Thyroid gland (tissue), 4 donors: Measurements from ENCODE around the gene MCF2L.

Experiments
- POLR2A ChIP-seq, 2 donors: fragments of 450-650 bp; IDR thresholded peaks; one replicate each; pipeline ENCODE4 v1.6.1; 2017; ENCODE audit warnings: antibody characterized with exemption in 2 of 2, mild to moderate bottlenecking in 2 of 2, moderate library complexity in 1 of 2
- TF ChIP-seq, protein P1 (sequence below), 6 experiments: fragments of 200-600 bp in 3 of 6; fragments of 450-650 bp in 3 of 6; sonication (generic) in 3 of 6; IDR thresholded peaks; one replicate each; pipeline ENCODE4 v1.5.1; 2016 to 2019; ENCODE audit warnings: antibody characterized with exemption in 6 of 6, mild to moderate bottlenecking in 2 of 6, inconsistent platforms in 1 of 6, moderate library complexity in 1 of 6

DNA sequence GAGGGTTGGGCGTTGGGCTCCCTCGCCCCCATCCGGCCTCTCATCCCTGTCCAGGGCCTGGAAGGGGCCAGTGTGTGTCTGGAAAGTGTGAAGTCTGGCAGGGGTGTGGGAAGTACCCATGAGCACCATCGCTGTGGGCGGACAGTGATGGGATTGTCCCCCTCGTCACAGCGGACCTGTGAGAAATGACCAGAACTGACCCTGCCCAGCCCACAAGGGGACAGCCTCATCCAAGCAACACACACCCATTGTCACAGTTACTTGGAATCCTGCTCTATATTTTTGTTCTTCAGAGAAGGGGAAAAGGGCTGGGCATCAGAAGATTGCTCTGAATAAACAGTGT is 18.6 kb downstream of the MCF2L start:
- TF ChIP-seq, protein P1, sequence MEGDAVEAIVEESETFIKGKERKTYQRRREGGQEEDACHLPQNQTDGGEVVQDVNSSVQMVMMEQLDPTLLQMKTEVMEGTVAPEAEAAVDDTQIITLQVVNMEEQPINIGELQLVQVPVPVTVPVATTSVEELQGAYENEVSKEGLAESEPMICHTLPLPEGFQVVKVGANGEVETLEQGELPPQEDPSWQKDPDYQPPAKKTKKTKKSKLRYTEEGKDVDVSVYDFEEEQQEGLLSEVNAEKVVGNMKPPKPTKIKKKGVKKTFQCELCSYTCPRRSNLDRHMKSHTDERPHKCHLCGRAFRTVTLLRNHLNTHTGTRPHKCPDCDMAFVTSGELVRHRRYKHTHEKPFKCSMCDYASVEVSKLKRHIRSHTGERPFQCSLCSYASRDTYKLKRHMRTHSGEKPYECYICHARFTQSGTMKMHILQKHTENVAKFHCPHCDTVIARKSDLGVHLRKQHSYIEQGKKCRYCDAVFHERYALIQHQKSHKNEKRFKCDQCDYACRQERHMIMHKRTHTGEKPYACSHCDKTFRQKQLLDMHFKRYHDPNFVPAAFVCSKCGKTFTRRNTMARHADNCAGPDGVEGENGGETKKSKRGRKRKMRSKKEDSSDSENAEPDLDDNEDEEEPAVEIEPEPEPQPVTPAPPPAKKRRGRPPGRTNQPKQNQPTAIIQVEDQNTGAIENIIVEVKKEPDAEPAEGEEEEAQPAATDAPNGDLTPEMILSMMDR (IDR thresholded peaks at IDR 0.05): no peak
- TF ChIP-seq POLR2A (IDR thresholded peaks at IDR 0.05): no peak
